KMS-11 (cell line): Measurements from ENCODE around the gene ARHGEF37.

Experiments used
- H2AFZ ChIP-seq: fragments of 200-600 bp; sonication (generic); 2 replicates; pipeline ENCODE4 v1.6.1; 2016; ENCODE audit warnings: antibody characterized with exemption, mixed run types, low read depth
- H3K27ac ChIP-seq: fragments of 200-600 bp; sonication (generic); 2 replicates; pipeline ENCODE4 v1.6.1; 2016; ENCODE audit warnings: mild to moderate bottlenecking, mixed run types
- H3K27me3 ChIP-seq: fragments of 200-600 bp; sonication (generic); 2 replicates; pipeline ENCODE4 v1.6.1; 2017; ENCODE audit warnings: mild to moderate bottlenecking, low read depth, mixed run types, moderate library complexity; ENCODE audit not compliant: insufficient read depth
- H3K36me3 ChIP-seq: fragments of 200-600 bp; sonication (generic); 2 replicates; pipeline ENCODE4 v1.6.1; 2017; ENCODE audit warnings: mild to moderate bottlenecking, mixed run types; ENCODE audit not compliant: insufficient read depth
- H3K4me1 ChIP-seq: fragments of 200-600 bp; sonication (generic); 2 replicates; pipeline ENCODE4 v1.6.1; 2016; ENCODE audit warnings: mild to moderate bottlenecking, low read depth, mixed run types; ENCODE audit not compliant: poor library complexity, severe bottlenecking
- H3K4me2 ChIP-seq: fragments of 200-600 bp; sonication (generic); 2 replicates; pipeline ENCODE4 v1.7.0; 2016; ENCODE audit warnings: mild to moderate bottlenecking, mixed run types
- H3K4me3 ChIP-seq: fragments of 200-600 bp; sonication (generic); IDR thresholded peaks from 2 replicates; pipeline ENCODE4 v1.6.1; 2017; ENCODE audit warnings: low read depth, low read length, mixed read lengths; ENCODE audit not compliant: insufficient read depth
- H3K79me2 ChIP-seq: fragments of 200-600 bp; sonication (generic); 2 replicates; pipeline ENCODE4 v1.6.1; 2016; ENCODE audit warnings: low read depth, mixed run types; ENCODE audit not compliant: insufficient read depth
- H3K9ac ChIP-seq: fragments of 200-600 bp; sonication (generic); 2 replicates; pipeline ENCODE4 v1.6.1; 2016; ENCODE audit warnings: mild to moderate bottlenecking, mixed run types
- H4K20me1 ChIP-seq: fragments of 200-600 bp; sonication (generic); 2 replicates; pipeline ENCODE4 v1.6.1; 2016; ENCODE audit warnings: mild to moderate bottlenecking, mixed run types; ENCODE audit not compliant: insufficient read depth
- CTCF ChIP-seq: fragments of 200-600 bp; sonication (generic); conservative IDR thresholded peaks from 2 replicates; pipeline ENCODE4 v1.6.1; 2017; ENCODE audit warnings: low read depth, mild to moderate bottlenecking, antibody characterized with exemption, low read length, moderate library complexity, mixed read lengths

The ARHGEF37 gene

GRCh38 chr5:149641000-149641576 lies 59.8 kb downstream of the ARHGEF37 start:
- Histone ChIP-seq H3K4me3 (no peak overlapping the region), H3K27ac (no peak overlapping the region), H3K9ac (no peak overlapping the region), H3K27me3 (no peaks in the 10 kb centered on the region), H3K4me2 (no peak overlapping the region), H3K79me2 (no peaks in the 10 kb centered on the region), H2AFZ (no peak overlapping the region), H4K20me1 (no peaks in the 10 kb centered on the region), H3K36me3 (no peaks in the 10 kb centered on the region), H3K4me1 (no peaks in the 10 kb centered on the region)
- TF ChIP-seq CTCF, result no peak

GRCh38 chr5:149641600-149641999 lies 60.3 kb downstream of the ARHGEF37 start:
- no peaks in the 10 kb centered on the region for H3K36me3 ChIP-seq
- no peaks in the 10 kb centered on the region for H3K27me3 ChIP-seq
- H3K4me1 ChIP-seq, result no peaks in the 10 kb centered on the region
- no peak overlapping the region for H3K4me3 ChIP-seq
- H3K4me2 ChIP-seq, result no peak overlapping the region
- H3K27ac ChIP-seq, result no peak overlapping the region
- no peak overlapping the region for H3K9ac ChIP-seq
- no peak for TF ChIP-seq CTCF
- no peaks in the 10 kb centered on the region for H3K79me2 ChIP-seq
- H4K20me1 ChIP-seq, result no peaks in the 10 kb centered on the region
- H2AFZ ChIP-seq, result no peak overlapping the region

- no peaks in the 10 kb centered on the region for H3K4me1 ChIP-seq
Measured at GRCh38 chr5:149643781-149644180, 62.5 kb downstream of the ARHGEF37 start.

GRCh38 chr5:149644629-149645028 lies 63.3 kb downstream of the ARHGEF37 start:
- H3K27ac ChIP-seq, result no peak overlapping the region
- no peak overlapping the region for H3K9ac ChIP-seq
- H3K36me3 ChIP-seq, result no peaks in the 10 kb centered on the region
- no peaks in the 10 kb centered on the region for H3K27me3 ChIP-seq
- no peak for TF ChIP-seq CTCF
- H4K20me1 ChIP-seq, result no peaks in the 10 kb centered on the region
- no peak overlapping the region for H2AFZ ChIP-seq
- no peaks in the 10 kb centered on the region for H3K79me2 ChIP-seq
- no peak overlapping the region for H3K4me2 ChIP-seq
- H3K4me1 ChIP-seq, result no peaks in the 10 kb centered on the region
- H3K4me3 ChIP-seq, result no peak overlapping the region

More at GRCh38 chr5:149643781-149644180, 62.5 kb downstream of the ARHGEF37 start:
- Histone ChIP-seq H3K79me2 (no peaks in the 10 kb centered on the region), H3K36me3 (no peaks in the 10 kb centered on the region), H2AFZ (no peak overlapping the region), H3K4me2 (no peak overlapping the region), H3K27ac (no peak overlapping the region), H3K27me3 (no peaks in the 10 kb centered on the region), H3K9ac (no peak overlapping the region), H3K4me3 (no peak overlapping the region), H4K20me1 (no peaks in the 10 kb centered on the region)
- no peak for TF ChIP-seq CTCF
